ENCODE data around the gene IL4. TPM values are rescaled to one million over a fixed set of nuclear protein-coding genes. Genes with fewer than 3 reads are reported as not detected.

Gene IL4
- total RNA-seq, 2 experiments from 2014 or later: not detected

DNA sequence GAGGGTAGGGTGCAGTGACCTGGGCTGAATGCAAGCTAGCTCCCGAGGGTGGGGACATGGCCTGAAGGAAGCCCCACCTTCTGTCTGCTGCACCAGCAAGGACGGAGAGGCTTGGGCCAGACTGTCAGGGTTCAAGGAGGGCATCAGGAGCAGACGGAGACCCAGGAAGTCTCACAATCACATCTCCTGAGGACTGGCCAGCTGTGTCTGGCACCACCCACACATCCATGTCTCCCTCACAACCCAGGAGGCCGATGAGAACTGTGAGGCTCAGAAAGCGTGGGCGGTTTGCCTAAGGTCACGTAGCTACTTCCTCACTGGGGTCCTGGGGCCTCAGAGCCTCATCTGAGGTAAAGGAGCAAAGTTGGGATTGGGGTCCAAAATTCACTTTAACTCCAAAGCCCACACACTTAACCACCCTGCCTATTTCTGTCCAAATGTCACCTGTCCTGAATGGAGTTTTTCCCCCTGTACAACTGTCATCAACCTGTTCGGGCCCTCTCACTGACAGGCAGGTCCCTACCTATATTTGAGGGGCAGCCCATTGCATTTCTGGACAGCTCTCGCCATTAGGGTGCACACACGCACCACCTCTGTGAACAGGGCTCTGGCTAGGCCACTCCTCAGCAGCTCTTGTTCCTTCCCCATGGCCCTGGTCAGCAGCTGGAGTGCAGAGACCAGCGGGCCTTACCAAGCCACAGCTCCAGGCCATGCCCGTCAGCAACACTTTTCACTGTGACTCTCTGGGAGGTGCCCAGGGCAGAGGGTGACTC, 12.4 kb upstream of the IL4 start:
- Histone ChIP-seq H3K4me3 (ENCODE audit: low read length) (no peak overlapping the region), H3K27me3 (ENCODE audit: control insufficient read depth in 1 of 2, insufficient read depth in 2 of 2, low read length in 2 of 2) (peaks cover 16 to 23% of the 10 kb centered on the region in 2 experiments), H3K9me3 (ENCODE audit: control insufficient read depth in 1 of 2, insufficient read depth in 1 of 2, low read length in 2 of 2) (peaks cover 0 to 4% of the 10 kb centered on the region in 2 experiments), H3K36me3 (ENCODE audit: insufficient read depth, low read length) (no peaks in the 10 kb centered on the region), H3K4me1 (ENCODE audit: insufficient read depth, low read length) (peaks cover 31% of the 10 kb centered on the region), H3K27ac (ENCODE audit: low read depth in 1 of 2, low read length in 2 of 2) (no peak overlapping the region)
- ChIA-PET POLR2A (no interaction called here), CTCF (no interaction called here)
- no peaks in the 10 kb centered on the region for H3K9me3 Mint-ChIP-seq
- intact Hi-C loops (cut with DNase I, micrococcal nuclease): no loop called here
- no peak overlapping the region for H3K27ac Mint-ChIP-seq
- peaks cover 29% of the 10 kb centered on the region for H3K27me3 Mint-ChIP-seq
- DNase-seq: no peak
- no peaks in the 10 kb centered on the region for H3K36me3 Mint-ChIP-seq (ENCODE audit: low read depth)
- H3K4me1 Mint-ChIP-seq (ENCODE audit: low read depth): peaks cover 14% of the 10 kb centered on the region
- no peak overlapping the region for H3K4me3 Mint-ChIP-seq
- TF ChIP-seq, protein P1, sequence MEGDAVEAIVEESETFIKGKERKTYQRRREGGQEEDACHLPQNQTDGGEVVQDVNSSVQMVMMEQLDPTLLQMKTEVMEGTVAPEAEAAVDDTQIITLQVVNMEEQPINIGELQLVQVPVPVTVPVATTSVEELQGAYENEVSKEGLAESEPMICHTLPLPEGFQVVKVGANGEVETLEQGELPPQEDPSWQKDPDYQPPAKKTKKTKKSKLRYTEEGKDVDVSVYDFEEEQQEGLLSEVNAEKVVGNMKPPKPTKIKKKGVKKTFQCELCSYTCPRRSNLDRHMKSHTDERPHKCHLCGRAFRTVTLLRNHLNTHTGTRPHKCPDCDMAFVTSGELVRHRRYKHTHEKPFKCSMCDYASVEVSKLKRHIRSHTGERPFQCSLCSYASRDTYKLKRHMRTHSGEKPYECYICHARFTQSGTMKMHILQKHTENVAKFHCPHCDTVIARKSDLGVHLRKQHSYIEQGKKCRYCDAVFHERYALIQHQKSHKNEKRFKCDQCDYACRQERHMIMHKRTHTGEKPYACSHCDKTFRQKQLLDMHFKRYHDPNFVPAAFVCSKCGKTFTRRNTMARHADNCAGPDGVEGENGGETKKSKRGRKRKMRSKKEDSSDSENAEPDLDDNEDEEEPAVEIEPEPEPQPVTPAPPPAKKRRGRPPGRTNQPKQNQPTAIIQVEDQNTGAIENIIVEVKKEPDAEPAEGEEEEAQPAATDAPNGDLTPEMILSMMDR (IDR thresholded peaks at IDR 0.05): no peak
- ATAC-seq (ENCODE audit: poor library complexity): no peak

DNA sequence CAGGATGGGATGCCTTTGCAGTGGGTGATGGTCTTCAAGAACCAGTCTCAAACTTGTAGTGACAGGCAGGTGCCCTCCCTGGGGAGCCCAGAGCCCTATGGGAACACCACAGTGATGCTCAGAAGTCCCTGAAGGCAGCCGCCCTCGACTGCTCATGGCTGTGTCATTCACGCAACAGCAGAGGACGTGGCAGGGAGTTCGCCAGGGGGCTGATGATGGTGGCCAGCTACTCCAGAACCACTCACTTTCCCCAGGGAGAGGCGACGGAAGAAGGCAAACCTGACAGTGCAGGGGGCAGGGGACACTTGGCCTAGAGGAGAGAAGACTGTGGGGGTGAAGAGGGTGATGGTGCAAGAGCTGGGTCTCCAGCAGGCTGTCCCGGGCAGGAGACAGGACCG, 11.8 kb upstream of the IL4 start:
- Mint-ChIP-seq H3K4me1 (ENCODE audit: low read depth) (peaks cover 8% of the 10 kb centered on the region), H3K4me3 (no peak overlapping the region), H3K27ac (no peak overlapping the region), H3K9me3 (no peaks in the 10 kb centered on the region), H3K36me3 (ENCODE audit: low read depth) (no peaks in the 10 kb centered on the region), H3K27me3 (peaks cover 23% of the 10 kb centered on the region)
- H3K4me3 ChIP-seq (ENCODE audit: low read length): no peak overlapping the region
- TF ChIP-seq, protein P1 (IDR thresholded peaks at IDR 0.05): no peak
- DNase-seq (no peak), ATAC-seq (ENCODE audit: poor library complexity) (no peak)
- peaks cover 25% of the 10 kb centered on the region for H3K4me1 ChIP-seq (ENCODE audit: insufficient read depth, low read length)
- intact Hi-C loops (cut with DNase I, micrococcal nuclease): no loop called here
- no peaks in the 10 kb centered on the region for H3K9me3 ChIP-seq (ENCODE audit: control insufficient read depth in 1 of 2, insufficient read depth in 1 of 2, low read length in 2 of 2)
- ChIA-PET CTCF (no interaction called here), POLR2A (no interaction called here)
- H3K27ac ChIP-seq (ENCODE audit: low read depth in 1 of 2, low read length in 2 of 2): no peak overlapping the region
- H3K36me3 ChIP-seq (ENCODE audit: insufficient read depth, low read length): no peaks in the 10 kb centered on the region
- peaks cover 11 to 17% of the 10 kb centered on the region in 2 experiments for H3K27me3 ChIP-seq (ENCODE audit: control insufficient read depth in 1 of 2, insufficient read depth in 2 of 2, low read length in 2 of 2)

DNA sequence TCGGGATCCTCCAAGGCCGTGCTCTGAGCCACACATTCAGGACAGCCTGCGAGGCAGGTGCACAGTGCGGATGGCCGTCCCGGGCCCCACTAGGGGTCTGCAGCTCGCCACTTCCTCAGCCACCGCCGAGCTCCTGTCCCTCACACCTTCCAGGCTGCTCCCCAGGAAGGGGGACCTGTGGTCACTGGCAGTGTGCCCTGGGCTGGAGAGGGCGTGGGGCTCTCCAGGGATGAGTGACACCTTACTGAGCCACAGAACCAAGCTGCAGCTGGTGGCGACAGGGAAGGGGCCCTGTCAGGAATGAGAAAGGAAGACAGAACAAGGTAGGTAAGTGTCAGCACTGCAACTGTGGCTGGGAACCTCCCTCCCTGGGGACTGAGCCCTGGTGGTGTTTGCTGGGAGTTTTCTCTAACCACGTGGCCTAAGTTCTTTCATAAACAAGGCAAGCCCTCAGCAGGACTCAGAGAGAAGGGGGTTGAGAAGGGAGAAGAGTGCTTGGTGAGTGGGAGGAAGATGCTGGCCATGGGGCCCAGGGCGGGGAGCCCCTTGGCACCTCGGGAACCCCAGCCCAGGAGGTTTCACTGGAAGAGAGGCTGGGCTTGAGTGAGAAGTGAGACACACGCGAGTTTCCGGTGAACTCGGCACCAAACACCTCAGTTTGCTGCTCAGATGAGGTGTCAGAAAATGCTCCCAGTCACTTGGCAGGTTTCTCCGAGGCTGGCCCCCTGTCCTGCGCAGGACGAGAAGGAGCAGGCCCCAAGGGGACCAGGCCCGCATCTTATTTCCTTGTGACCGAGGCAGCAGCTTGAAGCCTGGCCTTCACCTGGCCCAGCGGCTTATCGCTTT, 10.6 kb upstream of the IL4 start:
- intact Hi-C loops (cut with DNase I, micrococcal nuclease): no loop called here
- H3K4me1 Mint-ChIP-seq (ENCODE audit: low read depth): peaks cover under 1% of the 10 kb centered on the region
- peak overlapping the region in 1 of 2 donors; percentile 57 for H3K27ac ChIP-seq (ENCODE audit: low read depth in 1 of 2, low read length in 2 of 2)
- ChIA-PET CTCF (no interaction called here), POLR2A (no interaction called here)
- H3K4me1 ChIP-seq (ENCODE audit: insufficient read depth, low read length): peaks cover 22% of the 10 kb centered on the region
- H3K27ac Mint-ChIP-seq: no peak overlapping the region
- no peaks in the 10 kb centered on the region for H3K36me3 ChIP-seq (ENCODE audit: insufficient read depth, low read length)
- no peak overlapping the region for H3K4me3 ChIP-seq (ENCODE audit: low read length)
- H3K27me3 Mint-ChIP-seq: peaks cover 11% of the 10 kb centered on the region
- H3K9me3 ChIP-seq (ENCODE audit: control insufficient read depth in 1 of 2, insufficient read depth in 1 of 2, low read length in 2 of 2): no peaks in the 10 kb centered on the region
- TF ChIP-seq, protein P1 (IDR thresholded peaks at IDR 0.05): no peak
- no peak overlapping the region for H3K4me3 Mint-ChIP-seq
- H3K9me3 Mint-ChIP-seq: no peaks in the 10 kb centered on the region
- peak in 4 of 14 experiments; percentile 15 to 69 (median 52) for DNase-seq
- H3K36me3 Mint-ChIP-seq (ENCODE audit: low read depth): no peaks in the 10 kb centered on the region
- H3K27me3 ChIP-seq (ENCODE audit: control insufficient read depth in 1 of 2, insufficient read depth in 2 of 2, low read length in 2 of 2): peaks cover 3 to 6% of the 10 kb centered on the region in 2 experiments
- peak; percentile 52 for ATAC-seq (ENCODE audit: poor library complexity)
